Testis (tissue), 2 donors: ENCODE data around the gene ZNF683.

ENCODE experiments used
- CTCF ChIP-seq, 3 experiments: fragments of 450-650 bp in 2 of 3; fragments of 200-600 bp in 1 of 3; sonication (generic) in 1 of 3; IDR thresholded peaks; one replicate each; pipeline ENCODE4 v1.5.1; 2016 to 2019; ENCODE audit warnings: antibody characterized with exemption in 3 of 3, mild to moderate bottlenecking in 2 of 3, moderate library complexity in 1 of 3
- POLR2A ChIP-seq: fragments of 450-650 bp; IDR thresholded peaks from one replicate; pipeline ENCODE4 v1.6.1; 2017; ENCODE audit warnings: antibody characterized with exemption, mild to moderate bottlenecking, moderate library complexity

GRCh38 chr1:26336477-26337205 lies 35.9 kb downstream of the ZNF683 start:
- TF ChIP-seq CTCF (IDR thresholded peaks at IDR 0.05) (no peak), POLR2A (no peak)
